Measurements from ENCODE around the gene PHF1.
"Not testable (repeated sequence)": the region's sequence is repeated elsewhere in the genome, so short reads cannot be mapped to it uniquely, and the experiment has no call there.

PHF1 gene

DNA sequence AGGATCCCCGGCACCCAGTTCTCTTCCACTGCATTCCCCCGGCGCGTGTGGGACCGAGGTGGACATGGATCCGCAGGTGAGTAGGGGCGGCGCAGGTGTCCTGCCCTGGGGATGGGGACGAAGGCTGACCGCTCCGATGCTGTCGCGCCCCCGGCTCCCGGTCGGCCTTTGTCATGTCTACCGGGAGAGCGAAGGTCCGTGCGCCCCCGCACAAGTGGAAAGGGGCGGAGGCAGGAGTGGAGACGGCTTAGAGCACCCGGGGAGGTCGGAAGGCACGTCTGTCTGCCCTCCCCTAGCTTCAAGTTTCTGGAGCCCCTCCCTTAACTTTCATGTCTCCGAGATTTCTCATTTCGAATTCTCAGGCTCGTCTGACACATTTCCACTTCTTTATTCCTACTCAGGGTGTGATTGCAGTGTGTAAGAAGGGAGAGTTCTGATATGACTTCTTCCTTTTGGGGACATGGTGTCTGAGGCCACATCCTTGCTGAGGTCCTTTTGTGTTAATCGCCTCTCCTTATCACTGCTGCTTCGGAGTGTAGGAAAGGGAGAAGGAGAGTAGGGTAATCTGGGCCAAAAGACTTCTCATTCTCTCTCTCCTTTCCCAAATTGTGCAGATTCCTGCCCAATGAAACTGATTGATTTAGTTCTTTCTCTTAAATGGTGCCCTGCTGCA is 18.8 kb upstream of the PHF1 start:
- TF ChIP-seq, protein P1, sequence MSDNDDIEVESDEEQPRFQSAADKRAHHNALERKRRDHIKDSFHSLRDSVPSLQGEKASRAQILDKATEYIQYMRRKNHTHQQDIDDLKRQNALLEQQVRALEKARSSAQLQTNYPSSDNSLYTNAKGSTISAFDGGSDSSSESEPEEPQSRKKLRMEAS (IDR thresholded peaks at IDR 0.05; ENCODE audit: low read depth, low read length), result no peak
- TF ChIP-seq POLR2A (IDR thresholded peaks at IDR 0.05; ENCODE audit: extremely low read depth, insufficient read length), result no peak
- peak; percentile 47 for DNase-seq (ENCODE audit: low read depth)

DNA sequence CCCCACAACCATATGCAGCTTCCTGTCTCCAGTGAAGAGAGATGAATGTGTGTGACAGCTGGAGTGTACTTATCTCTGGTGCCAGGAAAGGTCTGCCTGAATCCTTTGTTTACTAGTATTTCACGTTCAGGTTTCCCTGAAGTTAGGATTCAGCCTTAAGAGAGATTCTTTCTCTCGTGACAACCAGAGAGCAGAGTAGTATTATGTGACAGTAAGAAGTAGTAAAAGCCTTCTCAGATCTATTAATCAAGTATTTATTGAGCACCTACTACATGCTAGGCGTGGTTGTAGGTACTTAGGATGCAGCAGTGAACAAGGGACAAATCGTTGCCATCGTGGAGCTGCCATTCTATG is 18.2 kb upstream of the PHF1 start:
- TF ChIP-seq, protein P1 (IDR thresholded peaks at IDR 0.05; ENCODE audit: low read depth, low read length), result no peak
- TF ChIP-seq POLR2A (IDR thresholded peaks at IDR 0.05; ENCODE audit: extremely low read depth, insufficient read length) (no peak), MYC (IDR thresholded peaks at IDR 0.05; ENCODE audit: low read depth, low read length) (no peak)
- TF ChIP-seq, protein P2, sequence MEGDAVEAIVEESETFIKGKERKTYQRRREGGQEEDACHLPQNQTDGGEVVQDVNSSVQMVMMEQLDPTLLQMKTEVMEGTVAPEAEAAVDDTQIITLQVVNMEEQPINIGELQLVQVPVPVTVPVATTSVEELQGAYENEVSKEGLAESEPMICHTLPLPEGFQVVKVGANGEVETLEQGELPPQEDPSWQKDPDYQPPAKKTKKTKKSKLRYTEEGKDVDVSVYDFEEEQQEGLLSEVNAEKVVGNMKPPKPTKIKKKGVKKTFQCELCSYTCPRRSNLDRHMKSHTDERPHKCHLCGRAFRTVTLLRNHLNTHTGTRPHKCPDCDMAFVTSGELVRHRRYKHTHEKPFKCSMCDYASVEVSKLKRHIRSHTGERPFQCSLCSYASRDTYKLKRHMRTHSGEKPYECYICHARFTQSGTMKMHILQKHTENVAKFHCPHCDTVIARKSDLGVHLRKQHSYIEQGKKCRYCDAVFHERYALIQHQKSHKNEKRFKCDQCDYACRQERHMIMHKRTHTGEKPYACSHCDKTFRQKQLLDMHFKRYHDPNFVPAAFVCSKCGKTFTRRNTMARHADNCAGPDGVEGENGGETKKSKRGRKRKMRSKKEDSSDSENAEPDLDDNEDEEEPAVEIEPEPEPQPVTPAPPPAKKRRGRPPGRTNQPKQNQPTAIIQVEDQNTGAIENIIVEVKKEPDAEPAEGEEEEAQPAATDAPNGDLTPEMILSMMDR (IDR thresholded peaks at IDR 0.05; ENCODE audit: low read depth, low read length), result no peak
- peak overlapping the region; percentile 90 for H3K4me3 ChIP-seq (ENCODE audit: low read depth, low read length)
- DNase-seq (ENCODE audit: low read depth), result peak; percentile 13

More for the DNA sequence above, 18.8 kb upstream of the PHF1 start:
- peak overlapping the region; percentile 90 for H3K4me3 ChIP-seq (ENCODE audit: low read depth, low read length)

DNA sequence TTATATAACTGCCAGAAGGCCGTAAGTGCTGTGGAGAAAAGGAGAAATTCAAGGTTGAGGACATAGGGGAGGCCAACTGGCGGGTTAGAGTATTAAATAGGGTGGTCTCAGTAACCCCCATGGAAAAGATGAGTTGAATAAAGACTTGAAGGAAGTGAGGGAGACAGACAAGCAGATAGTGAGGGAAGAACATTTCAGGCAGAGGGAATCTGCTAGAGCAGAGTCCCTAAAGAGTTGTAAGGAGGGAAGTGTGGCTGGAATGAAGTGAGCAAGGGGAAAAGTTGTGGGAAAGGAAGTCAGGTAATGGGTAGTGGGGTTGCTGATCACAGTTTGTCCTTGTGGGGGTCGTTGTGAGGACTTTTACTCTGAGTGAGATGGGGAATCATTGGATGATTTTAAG is 17.8 kb upstream of the PHF1 start:
- H3K4me3 ChIP-seq (ENCODE audit: low read depth, low read length), result peak overlapping the region; percentile 90
- TF ChIP-seq, protein P2 (IDR thresholded peaks at IDR 0.05; ENCODE audit: low read depth, low read length), result no peak
- TF ChIP-seq, protein P1 (IDR thresholded peaks at IDR 0.05; ENCODE audit: low read depth, low read length), result no peak
- TF ChIP-seq POLR2A (IDR thresholded peaks at IDR 0.05; ENCODE audit: extremely low read depth, insufficient read length) (no peak), MYC (IDR thresholded peaks at IDR 0.05; ENCODE audit: low read depth, low read length) (no peak)
- DNase-seq (ENCODE audit: low read depth), result no peak

DNA sequence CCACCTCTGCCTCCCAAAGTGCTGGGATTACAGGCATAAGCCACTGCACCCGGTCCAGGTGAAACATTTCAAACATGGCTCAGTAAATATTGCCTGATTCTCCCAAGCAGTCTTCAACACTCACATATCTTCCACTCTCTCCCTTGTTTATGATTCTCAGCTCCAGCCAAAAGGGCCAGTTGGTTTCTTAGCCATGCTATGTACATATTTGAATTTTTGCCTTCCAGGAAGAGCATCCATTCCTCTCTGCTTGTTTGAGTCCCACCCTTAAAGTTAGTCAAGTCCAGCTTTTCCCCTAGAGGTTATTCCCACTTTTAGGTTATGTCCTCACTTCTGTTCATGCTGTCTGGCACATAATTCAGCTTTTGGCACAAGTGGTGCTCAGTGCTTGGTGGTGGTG is 13.3 kb upstream of the PHF1 start:
- no peak overlapping the region for H3K4me3 ChIP-seq (ENCODE audit: low read depth, low read length)
- TF ChIP-seq, protein P1 (IDR thresholded peaks at IDR 0.05; ENCODE audit: low read depth, low read length), result no peak
- TF ChIP-seq, protein P2 (IDR thresholded peaks at IDR 0.05; ENCODE audit: low read depth, low read length), result no peak
- TF ChIP-seq POLR2A (IDR thresholded peaks at IDR 0.05; ENCODE audit: extremely low read depth, insufficient read length), result no peak
- TF ChIP-seq MYC (IDR thresholded peaks at IDR 0.05; ENCODE audit: low read depth, low read length), result no peak
- no peak for DNase-seq (ENCODE audit: low read depth)

DNA sequence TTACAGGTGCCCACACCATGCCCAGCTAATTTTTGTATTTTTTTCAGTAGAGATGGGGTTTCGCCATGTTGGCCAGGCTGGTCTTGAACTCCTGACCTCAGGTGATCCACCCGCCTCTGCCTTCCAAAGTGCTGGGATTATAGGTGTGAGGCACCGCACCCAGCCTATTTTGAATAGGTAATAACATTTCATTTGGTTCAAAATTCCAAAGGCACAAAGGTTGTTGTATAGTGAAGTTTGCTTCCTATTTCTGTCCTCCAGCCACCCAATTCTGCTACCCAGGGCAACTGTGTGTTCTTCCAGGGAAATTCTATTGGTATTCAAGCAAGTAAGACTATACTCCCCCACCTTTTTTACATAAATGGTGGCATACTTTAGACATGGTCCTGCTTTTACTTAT is 12.2 kb upstream of the PHF1 start:
- not testable (repeated sequence) for H3K4me3 ChIP-seq (ENCODE audit: low read depth, low read length); DNase-seq (ENCODE audit: low read depth)

DNA sequence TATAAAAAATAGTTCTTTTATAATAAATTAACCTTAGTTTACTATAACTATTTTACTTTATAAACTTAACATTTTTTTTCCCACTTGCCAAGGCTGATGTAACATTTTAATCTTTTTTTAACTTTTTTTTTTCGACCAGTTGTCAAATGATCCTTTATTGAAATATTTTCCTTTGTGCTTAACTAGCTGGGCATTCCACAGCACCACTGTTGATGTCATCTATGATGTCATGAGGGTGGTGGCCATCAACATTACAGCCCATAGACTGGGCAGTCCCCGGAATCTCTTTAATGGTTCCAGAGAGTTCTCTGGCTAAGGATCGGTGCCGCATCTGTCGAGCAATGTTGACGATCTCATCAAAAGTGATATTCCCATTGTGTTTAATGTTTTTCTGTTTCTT is 10.9 kb upstream of the PHF1 start:
- not testable (repeated sequence) for H3K4me3 ChIP-seq (ENCODE audit: low read depth, low read length); DNase-seq (ENCODE audit: low read depth)

DNA sequence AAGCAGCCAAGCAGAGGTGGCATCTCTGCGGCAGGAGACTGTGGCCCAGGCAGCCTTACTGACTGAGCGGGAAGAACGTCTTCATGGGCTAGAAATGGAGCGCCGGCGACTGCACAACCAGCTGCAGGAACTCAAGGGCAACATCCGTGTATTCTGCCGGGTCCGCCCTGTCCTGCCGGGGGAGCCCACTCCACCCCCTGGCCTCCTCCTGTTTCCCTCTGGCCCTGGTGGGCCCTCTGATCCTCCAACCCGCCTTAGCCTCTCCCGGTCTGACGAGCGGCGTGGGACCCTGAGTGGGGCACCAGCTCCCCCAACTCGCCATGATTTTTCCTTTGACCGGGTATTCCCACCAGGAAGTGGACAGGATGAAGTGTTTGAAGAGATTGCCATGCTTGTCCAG is 5.9 kb upstream of the PHF1 start:
- DNase-seq (ENCODE audit: low read depth), result no peak
- H3K4me3 ChIP-seq (ENCODE audit: low read depth, low read length), result no peak overlapping the region
- TF ChIP-seq POLR2A (IDR thresholded peaks at IDR 0.05; ENCODE audit: extremely low read depth, insufficient read length), result no peak
- TF ChIP-seq, protein P2 (IDR thresholded peaks at IDR 0.05; ENCODE audit: low read depth, low read length), result no peak

All from NB4 (cell line).